AG04450 (cell line): ENCODE results near the gene MORN4. TPM values are rescaled to one million over a fixed set of nuclear protein-coding genes. Genes with fewer than 3 reads are reported as not detected.
"Not testable (repeated sequence)": the region's sequence is repeated elsewhere in the genome, so short reads cannot be mapped to it uniquely, and the experiment has no call there.

Experiments used
- CTCF ChIA-PET: fragments of 300-600, 350-600 bp; formaldehyde crosslinking; extraction: SDS; loops from one replicate; lab custom pipeline; 2022; ENCODE audit warnings: antibody characterized with exemption, inconsistent platforms; lab: Charles Lee
- POLR2A ChIA-PET: fragments of 350-600 bp; formaldehyde crosslinking; extraction: SDS; loops from one replicate; lab custom pipeline; 2021; ENCODE audit warnings: antibody characterized with exemption, inconsistent platforms; lab: Yijun Ruan, JAX
- DNase-seq: peaks from one replicate; pipeline ENCODE4 v3.0.0-alpha.2; 2011; ENCODE audit warnings: low read depth, low spot score
- H3K27ac ChIP-seq: one replicate; pipeline ENCODE4 v1.5.1; 2012; ENCODE audit warnings: low read depth, low read length, control low read depth
- H3K27me3 ChIP-seq: one replicate; pipeline ENCODE4 v1.6.0; 2012; ENCODE audit warnings: low read length; ENCODE audit not compliant: control insufficient read depth, insufficient read depth
- H3K4me3 ChIP-seq: 2 replicates; pipeline ENCODE4 v1.5.1; 2011; ENCODE audit warnings: mild to moderate bottlenecking, low read depth, low read length, control low read depth
- H3K9me3 ChIP-seq: 2 replicates; pipeline ENCODE4 v1.5.1; 2012; ENCODE audit warnings: low read length; ENCODE audit not compliant: control insufficient read depth, insufficient read depth
- polyA plus RNA-seq: library from polyadenylated mRNA; depleted of rRNA; stranded (reverse); fragments of >200 nt; gene quantifications from 2 replicates; pipeline ENCODE4 v1.2.3, GENCODE V29; 2011
- TF ChIP-seq, protein P1 (sequence below): IDR thresholded peaks from 2 replicates; pipeline ENCODE4 v1.5.1; 2011; ENCODE audit warnings: low read depth, low read length, control low read depth, inconsistent platforms

Gene MORN4
- polyA plus RNA-seq, 1 experiment: 16.0 TPM

DNA sequence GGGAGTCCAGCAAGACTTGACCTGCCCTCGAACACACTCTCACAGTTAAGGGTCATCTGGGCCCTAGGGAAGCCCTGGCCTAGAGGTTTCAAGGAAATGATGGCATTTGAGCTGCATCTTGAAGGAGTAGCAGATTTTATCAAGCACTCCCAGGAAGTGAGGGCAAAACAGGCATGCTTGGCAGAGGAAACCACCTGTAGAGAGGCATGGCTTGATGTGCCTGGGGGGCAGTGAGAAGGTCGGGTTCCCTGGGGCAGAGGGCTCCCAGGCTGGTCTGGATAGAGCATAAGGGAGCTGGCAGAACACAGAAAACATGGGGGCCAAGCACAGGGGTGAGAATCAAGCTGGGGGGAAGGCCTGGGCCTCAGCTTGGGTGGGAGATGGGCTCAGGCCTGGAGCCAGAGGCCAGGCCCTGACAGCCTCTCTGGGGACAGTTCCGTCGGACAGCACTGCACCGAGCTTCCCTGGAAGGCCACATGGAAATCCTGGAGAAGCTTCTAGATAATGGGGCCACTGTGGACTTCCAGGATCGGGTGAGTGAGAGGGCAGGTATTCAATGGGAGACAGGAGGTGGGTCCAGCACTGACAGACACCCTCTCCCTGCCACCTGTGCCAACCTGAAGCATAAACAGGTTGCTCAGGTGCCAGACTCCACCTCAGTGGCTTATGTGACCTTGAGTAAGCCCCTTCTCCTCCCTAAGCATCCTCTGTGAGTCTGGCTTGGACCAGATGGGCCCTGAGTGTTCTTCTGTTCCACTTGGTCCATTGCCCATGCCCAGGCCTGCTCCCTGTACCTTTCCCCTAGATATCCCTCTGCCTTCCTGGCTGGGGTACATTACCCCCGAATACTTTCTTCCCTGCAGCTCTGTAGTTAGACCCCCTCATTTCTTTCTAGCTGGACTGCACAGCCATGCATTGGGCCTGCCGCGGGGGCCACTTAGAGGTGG lies 52.6 kb downstream of the MORN4 start:
- Histone ChIP-seq H3K27me3 (no peaks in the 10 kb centered on the region), H3K9me3 (no peaks in the 10 kb centered on the region), H3K4me3 (no peak overlapping the region), H3K27ac (no peak overlapping the region)
- TF ChIP-seq, protein P1, sequence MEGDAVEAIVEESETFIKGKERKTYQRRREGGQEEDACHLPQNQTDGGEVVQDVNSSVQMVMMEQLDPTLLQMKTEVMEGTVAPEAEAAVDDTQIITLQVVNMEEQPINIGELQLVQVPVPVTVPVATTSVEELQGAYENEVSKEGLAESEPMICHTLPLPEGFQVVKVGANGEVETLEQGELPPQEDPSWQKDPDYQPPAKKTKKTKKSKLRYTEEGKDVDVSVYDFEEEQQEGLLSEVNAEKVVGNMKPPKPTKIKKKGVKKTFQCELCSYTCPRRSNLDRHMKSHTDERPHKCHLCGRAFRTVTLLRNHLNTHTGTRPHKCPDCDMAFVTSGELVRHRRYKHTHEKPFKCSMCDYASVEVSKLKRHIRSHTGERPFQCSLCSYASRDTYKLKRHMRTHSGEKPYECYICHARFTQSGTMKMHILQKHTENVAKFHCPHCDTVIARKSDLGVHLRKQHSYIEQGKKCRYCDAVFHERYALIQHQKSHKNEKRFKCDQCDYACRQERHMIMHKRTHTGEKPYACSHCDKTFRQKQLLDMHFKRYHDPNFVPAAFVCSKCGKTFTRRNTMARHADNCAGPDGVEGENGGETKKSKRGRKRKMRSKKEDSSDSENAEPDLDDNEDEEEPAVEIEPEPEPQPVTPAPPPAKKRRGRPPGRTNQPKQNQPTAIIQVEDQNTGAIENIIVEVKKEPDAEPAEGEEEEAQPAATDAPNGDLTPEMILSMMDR: no peak
- DNase-seq: no peak
- ChIA-PET POLR2A (no interaction called here), CTCF (interaction anchor here (1.3 to 1.7 kb wide), 2 partner anchors 9 to 26 kb away, joined by 6 read pairs; partner anchors contain the start of gene ANKRD2)

DNA sequence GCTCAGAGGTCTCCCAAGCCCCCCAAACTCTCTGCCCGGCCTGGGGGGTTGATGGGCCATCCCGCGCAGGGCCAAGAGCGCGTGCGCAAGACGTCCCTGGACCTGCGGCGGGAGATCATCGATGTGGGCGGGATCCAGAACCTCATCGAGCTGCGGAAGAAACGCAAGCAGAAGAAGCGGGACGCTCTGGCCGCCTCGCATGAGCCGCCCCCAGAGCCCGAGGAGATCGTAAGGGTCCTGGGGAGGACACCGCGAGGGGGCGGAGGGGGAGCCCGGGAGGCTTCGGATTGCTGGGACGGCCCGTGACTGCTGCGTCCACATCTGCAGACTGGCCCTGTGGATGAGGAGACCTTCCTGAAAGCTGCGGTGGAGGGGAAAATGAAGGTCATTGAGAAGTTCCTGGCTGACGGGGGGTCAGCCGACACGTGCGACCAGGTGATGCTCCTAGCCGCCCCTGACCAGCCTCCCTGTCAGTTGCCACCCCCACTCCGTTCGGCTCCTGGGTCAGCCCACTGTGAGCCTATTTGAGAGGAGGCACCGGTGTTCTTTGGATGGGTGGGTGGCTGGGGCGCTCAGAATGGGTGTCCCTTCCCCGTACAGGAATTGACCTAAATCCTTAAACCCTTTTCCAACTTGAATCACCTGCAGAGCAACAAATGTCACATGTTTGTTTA lies 55.0 kb downstream of the MORN4 start:
- POLR2A ChIA-PET: interaction anchor here (0.6 kb wide), 1 partner anchor 13 kb away, joined by 3 read pairs; no protein-coding TSS in a partner anchor
- Histone ChIP-seq H3K9me3 (no peaks in the 10 kb centered on the region), H3K27me3 (no peaks in the 10 kb centered on the region), H3K4me3 (no peak overlapping the region), H3K27ac (no peak overlapping the region)
- CTCF ChIA-PET: interaction anchor here (0.6 kb wide), 1 partner anchor 152 kb away, joined by 4 read pairs; no protein-coding TSS in a partner anchor
- DNase-seq: no peak
- TF ChIP-seq, protein P1: no peak

DNA sequence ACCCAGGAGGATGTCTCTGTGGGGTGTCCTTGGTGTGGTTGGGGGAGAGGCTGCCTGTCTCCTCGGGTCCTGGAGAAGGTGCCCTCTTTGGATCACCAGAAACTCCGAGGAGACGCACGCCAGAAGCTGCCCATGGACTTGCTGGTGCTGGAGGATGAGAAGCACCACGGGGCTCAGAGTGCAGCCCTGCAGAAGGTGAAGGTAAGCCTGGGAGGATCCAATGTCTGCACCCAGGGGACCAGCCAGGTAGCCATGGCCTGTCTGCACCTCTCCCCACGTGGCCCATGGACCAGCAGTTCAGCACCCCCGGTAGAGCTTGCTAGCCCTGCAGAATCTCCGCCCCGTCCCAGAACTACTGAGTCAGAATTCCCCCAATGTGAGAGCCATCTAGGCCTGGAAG lies 55.6 kb downstream of the MORN4 start:
- no peaks in the 10 kb centered on the region for H3K27me3 ChIP-seq
- POLR2A ChIA-PET: no interaction called here
- H3K27ac ChIP-seq: no peak overlapping the region
- TF ChIP-seq, protein P1: no peak
- DNase-seq: no peak
- CTCF ChIA-PET: no interaction called here
- no peak overlapping the region for H3K4me3 ChIP-seq
- H3K9me3 ChIP-seq: no peaks in the 10 kb centered on the region

DNA sequence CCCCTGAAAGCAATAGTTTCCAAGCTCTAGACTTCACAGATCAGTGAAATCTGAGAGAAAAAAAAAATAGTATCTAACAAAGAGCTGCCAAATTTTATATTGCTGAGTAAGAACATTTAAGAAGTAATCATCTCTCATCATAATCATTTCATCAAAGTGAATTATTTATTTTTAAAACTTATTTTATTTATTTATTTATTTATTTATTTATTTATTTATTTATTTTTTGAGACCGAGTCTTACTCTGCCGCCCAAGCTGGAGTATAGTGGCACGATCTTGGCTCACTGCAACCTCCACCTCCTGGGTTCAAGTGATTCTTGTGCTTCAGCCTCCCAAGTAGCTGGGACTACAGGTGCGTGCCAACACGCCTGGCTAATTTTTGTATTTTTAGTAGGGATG lies 56.8 kb downstream of the MORN4 start:
- H3K27me3 ChIP-seq, H3K9me3 ChIP-seq, H3K4me3 ChIP-seq, DNase-seq, POLR2A ChIA-PET, H3K27ac ChIP-seq: not testable (repeated sequence)
- CTCF ChIA-PET: interaction anchor here (0.8 to 1.6 kb wide), 3 partner anchors 37 to 155 kb away, joined by 3 to 7 read pairs (median 3); no protein-coding TSS in a partner anchor

DNA sequence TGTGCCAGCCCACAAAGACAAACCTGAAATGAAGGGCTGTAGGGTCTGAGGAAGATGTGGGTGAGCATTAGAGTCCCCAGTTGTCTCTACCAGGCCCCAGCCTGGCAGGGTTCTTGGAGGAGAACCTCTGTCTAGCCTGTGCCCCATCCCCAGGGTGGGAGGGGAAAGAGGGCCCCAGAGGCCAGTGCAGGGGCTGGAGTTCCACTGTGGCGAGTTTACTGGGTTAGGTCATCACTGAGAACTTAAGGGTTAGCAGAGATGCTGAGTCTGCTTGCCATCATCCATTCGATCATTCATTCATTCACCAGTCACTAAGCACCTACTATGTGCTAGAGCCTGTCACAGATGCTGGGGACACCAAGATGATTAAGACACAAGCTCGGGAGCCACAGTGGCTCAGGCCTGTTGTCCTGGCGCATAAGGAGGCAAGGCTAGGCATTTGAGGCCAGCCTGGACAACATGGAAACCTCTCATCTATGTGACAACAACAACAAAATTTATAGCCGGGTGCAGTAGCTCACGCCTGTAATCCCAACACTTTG lies 58.1 kb downstream of the MORN4 start:
- ChIA-PET CTCF (interaction anchor here (0.5 to 1.6 kb wide), 8 partner anchors 9 to 126 kb away, joined by 3 to 8 read pairs (median 4); no protein-coding TSS in a partner anchor), POLR2A (interaction anchor here (0.7 kb wide), 1 partner anchor 112 kb away, joined by 6 read pairs; no protein-coding TSS in a partner anchor)
- TF ChIP-seq, protein P1: no peak
- Histone ChIP-seq H3K4me3 (no peak overlapping the region), H3K27ac (no peak overlapping the region), H3K27me3 (no peaks in the 10 kb centered on the region), H3K9me3 (no peaks in the 10 kb centered on the region)
- no peak for DNase-seq
